Measurements from ENCODE around the gene DUSP1.

The DUSP1 gene

GRCh38 chr5:172733131-172733973 lies 37.6 kb downstream of the DUSP1 start:
- DNase-seq (ENCODE audit: low spot score): peak; percentile 97
- ChIA-PET POLR2A (ENCODE audit: low non-redundant PET) (interaction anchor here (0.5 to 1.3 kb wide), 5 partner anchors 13 to 67 kb away, joined by 3 to 9 read pairs (median 6); partner anchors contain the start of gene DUSP1), CTCF (interaction anchor here (0.6 to 2.8 kb wide), 10 partner anchors 16 to 561 kb away, joined by 3 to 20 read pairs (median 5); partner anchors contain the start of gene DUSP1)
- TF ChIP-seq CTCF (conservative IDR thresholded peaks at IDR 0.05; ENCODE audit: low read depth): no peak
- peak overlapping the region; percentile 100 for H3K27ac ChIP-seq

DNA sequence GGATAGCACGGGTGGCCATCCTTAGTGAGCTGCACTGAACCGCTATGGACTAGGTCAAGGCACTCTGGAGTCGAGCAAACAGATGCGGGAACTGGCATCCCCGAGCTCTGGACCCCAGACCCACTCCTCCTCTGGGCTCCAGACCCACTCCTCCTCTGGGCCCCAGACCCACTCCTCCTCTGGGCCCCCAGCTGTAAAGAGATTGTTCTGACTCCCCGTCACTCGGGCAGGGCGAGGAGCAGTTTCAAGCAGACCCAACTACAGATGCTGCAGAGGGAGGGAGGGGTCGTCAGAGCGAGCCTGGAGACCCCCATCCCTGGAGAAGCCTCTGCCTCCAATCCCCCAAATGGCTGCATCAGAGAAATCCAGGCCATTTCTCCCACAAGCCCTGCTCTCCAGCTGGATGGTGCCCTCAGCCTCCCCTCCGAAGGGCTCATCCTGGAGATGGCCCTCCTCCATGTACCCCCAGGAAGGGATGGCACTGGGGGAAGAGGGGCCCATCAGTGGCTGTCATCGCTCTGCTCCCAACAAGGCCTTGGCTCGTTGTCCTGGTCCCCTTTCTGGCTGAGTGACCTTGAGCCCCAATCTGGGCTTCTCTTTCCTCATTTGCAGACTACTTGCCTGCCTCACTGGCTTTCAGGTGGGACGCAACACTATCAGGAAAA lies 38.7 kb downstream of the DUSP1 start:
- DNase-seq (ENCODE audit: low spot score): no peak
- ChIA-PET CTCF (interaction anchor here (0.6 to 2.0 kb wide), 5 partner anchors 45 to 1239 kb away, joined by 3 to 9 read pairs (median 3); no protein-coding TSS in a partner anchor), POLR2A (ENCODE audit: low non-redundant PET) (no interaction called here)
- TF ChIP-seq CTCF (conservative IDR thresholded peaks at IDR 0.05; ENCODE audit: low read depth): no peak
- H3K27ac ChIP-seq: peak overlapping the region; percentile 100

- TF ChIP-seq CTCF (conservative IDR thresholded peaks at IDR 0.05; ENCODE audit: low read depth): no peak
- no peak for DNase-seq (ENCODE audit: low spot score)
- H3K27ac ChIP-seq: peak overlapping the region; percentile 100
- ChIA-PET CTCF (interaction anchor here (0.6 kb wide), 1 partner anchor 1239 kb away, joined by 3 read pairs; no protein-coding TSS in a partner anchor), POLR2A (ENCODE audit: low non-redundant PET) (no interaction called here)
These were observed 39.3 kb downstream of the DUSP1 start for GRCh38 chr5:172731680-172732074.

DNA sequence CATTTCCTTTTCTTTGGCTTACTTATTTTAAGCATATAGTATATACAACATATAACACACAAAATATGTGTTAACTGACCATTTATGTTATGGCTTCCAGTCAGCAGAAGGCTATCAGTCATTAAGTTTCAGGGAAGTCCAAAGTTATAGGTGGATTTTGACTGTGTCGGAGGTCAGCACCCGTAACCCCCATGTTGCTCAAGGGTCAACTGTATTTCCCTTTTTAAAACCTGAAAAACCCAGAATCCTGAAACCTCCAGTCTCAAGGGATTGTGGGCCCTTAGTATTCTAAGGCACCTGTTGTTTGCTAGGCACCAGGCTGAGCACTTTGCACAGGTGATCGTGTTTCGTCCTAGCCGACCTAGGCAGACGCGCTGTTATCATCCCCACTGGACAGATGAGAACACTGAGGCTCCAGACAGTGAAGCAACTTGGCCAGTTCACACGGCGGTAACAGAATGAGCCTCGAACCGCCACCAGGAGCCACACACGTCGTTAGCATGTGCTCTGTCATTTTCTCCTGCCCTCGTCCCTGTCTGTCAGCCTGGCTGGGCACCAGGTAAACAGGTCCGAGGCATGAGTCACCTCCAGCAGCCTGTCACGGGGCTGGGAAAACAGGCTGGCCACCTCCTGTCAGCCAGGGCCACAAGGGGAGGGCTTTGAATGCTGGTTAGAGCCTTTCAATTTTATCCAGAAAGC lies 39.9 kb downstream of the DUSP1 start:
- ChIA-PET CTCF (no interaction called here), POLR2A (ENCODE audit: low non-redundant PET) (no interaction called here)
- H3K27ac ChIP-seq: peak overlapping the region; percentile 100
- peak; percentile 76 for DNase-seq (ENCODE audit: low spot score)
- TF ChIP-seq CTCF (conservative IDR thresholded peaks at IDR 0.05; ENCODE audit: low read depth): no peak

- ChIA-PET CTCF (interaction anchor here (0.7 to 0.9 kb wide), 2 partner anchors 10 to 20 kb away, joined by 3 to 7 read pairs; no protein-coding TSS in a partner anchor), POLR2A (ENCODE audit: low non-redundant PET) (interaction anchor here (0.9 kb wide), 1 partner anchor 36 kb away, joined by 3 read pairs; no protein-coding TSS in a partner anchor)
- H3K27ac ChIP-seq: peak overlapping the region; percentile 14
- TF ChIP-seq CTCF (conservative IDR thresholded peaks at IDR 0.05; ENCODE audit: low read depth): no peak
- no peak for DNase-seq (ENCODE audit: low spot score)
These were observed 40.8 kb downstream of the DUSP1 start for GRCh38 chr5:172730222-172730621.

GRCh38 chr5:172729588-172729987 lies 41.4 kb downstream of the DUSP1 start:
- peak overlapping the region; percentile 14 for H3K27ac ChIP-seq
- ChIA-PET POLR2A (ENCODE audit: low non-redundant PET) (interaction anchor here (0.9 kb wide), 1 partner anchor 37 kb away, joined by 3 read pairs; no protein-coding TSS in a partner anchor), CTCF (interaction anchor here (0.7 to 3.0 kb wide), 3 partner anchors 10 to 21 kb away, joined by 3 to 16 read pairs (median 7); no protein-coding TSS in a partner anchor)
- no peak for TF ChIP-seq CTCF (conservative IDR thresholded peaks at IDR 0.05; ENCODE audit: low read depth)
- no peak for DNase-seq (ENCODE audit: low spot score)

All from RWPE1 (cell line).